ENCODE results near the gene GGCX.

Gene GGCX

GRCh38 chr2:85598594-85599340 is 37.5 kb upstream of the GGCX start:
- H3K9me3 ChIP-seq (ENCODE audit: control insufficient read depth, insufficient read depth, low read depth, low read length): no peaks in the 10 kb centered on the region
- POLR2A ChIA-PET: interaction anchor here (1.0 kb wide), 1 partner anchor 15 kb away, joined by 3 read pairs; no protein-coding TSS in a partner anchor
- peaks cover 7 to 35% of the 10 kb centered on the region in 2 experiments; a peak in 2 of 3 replicates for H3K36me3 ChIP-seq (ENCODE audit: control insufficient read depth in 2 of 2, insufficient read depth in 1 of 2, low read length in 2 of 2)
- H3K27ac ChIP-seq (ENCODE audit: extremely low read depth, low read depth, low read length): no peak overlapping the region
- no peak overlapping the region for H3K4me3 ChIP-seq (ENCODE audit: low read depth, low read length)
- H3K4me1 ChIP-seq (ENCODE audit: control insufficient read depth, insufficient read depth, low read length): 0 out of 2 replicates have a peak, but pooled peaks cover 5% of the 10 kb centered on the region
- CTCF ChIA-PET: interaction anchor here (0.6 kb wide), 1 partner anchor 143 kb away, joined by 4 read pairs; no protein-coding TSS in a partner anchor
- TF ChIP-seq ZNF670 (tag by site-specific recombination; IDR thresholded peaks at IDR 0.05; ENCODE audit: low read depth) (no peak), ZFP69B (tag by site-specific recombination; IDR thresholded peaks at IDR 0.05) (no peak), ZNF341 (tag by site-specific recombination; IDR thresholded peaks at IDR 0.05; ENCODE audit: low read depth) (no peak), ZNF645 (tag by site-specific recombination; IDR thresholded peaks at IDR 0.05) (no peak), ZNF654 (tag by site-specific recombination; IDR thresholded peaks at IDR 0.05; ENCODE audit: low read depth) (no peak), ZNF664 (tag by site-specific recombination; IDR thresholded peaks at IDR 0.05) (no peak), BCL6B (tag by site-specific recombination; IDR thresholded peaks at IDR 0.05) (no peak)

GRCh38 chr2:85597241-85597640 is 35.9 kb upstream of the GGCX start:
- Histone ChIP-seq H3K4me3 (ENCODE audit: low read depth, low read length) (no peak overlapping the region), H3K9me3 (ENCODE audit: control insufficient read depth, insufficient read depth, low read depth, low read length) (no peaks in the 10 kb centered on the region), H3K4me1 (ENCODE audit: control insufficient read depth, insufficient read depth, low read length) (0 out of 2 replicates have a peak, but pooled peaks cover 3% of the 10 kb centered on the region), H3K36me3 (ENCODE audit: control insufficient read depth in 2 of 2, insufficient read depth in 1 of 2, low read length in 2 of 2) (peaks cover 7 to 35% of the 10 kb centered on the region in 2 experiments; a peak in 2 of 3 replicates), H3K27ac (ENCODE audit: extremely low read depth, low read depth, low read length) (no peak overlapping the region)
- ChIA-PET POLR2A (interaction anchor here (2.7 to 4.1 kb wide), 2 partner anchors 8 to 37 kb away, joined by 32 to 43 read pairs; partner anchors contain the start of gene GGCX), CTCF (interaction anchor here (1.2 kb wide), 1 partner anchor 8 kb away, joined by 3 read pairs; no protein-coding TSS in a partner anchor)
- no peak for TF ChIP-seq ZNF514 (tag by site-specific recombination; IDR thresholded peaks at IDR 0.05)
- no peak for TF ChIP-seq ZNF148 (tag by site-specific recombination; IDR thresholded peaks at IDR 0.05; ENCODE audit: borderline replicate concordance)
- no peak for TF ChIP-seq ZNF449 (tag by site-specific recombination; IDR thresholded peaks at IDR 0.05)
- no peak for TF ChIP-seq PBX3 (CRISPR knock-in tag; IDR thresholded peaks at IDR 0.05)
- no peak for TF ChIP-seq GLIS2 (tag by site-specific recombination; IDR thresholded peaks at IDR 0.05)

All from HEK293 (cell line).